Retina (tissue), 1 donor: Measurements from ENCODE around the gene IFT81.
"Not testable (repeated sequence)": the region's sequence is repeated elsewhere in the genome, so short reads cannot be mapped to it uniquely, and the experiment has no call there.

Source experiments
- DNase-seq: peaks from one replicate; pipeline ENCODE4 v3.0.0-alpha.2; 2016

The IFT81 gene

DNA sequence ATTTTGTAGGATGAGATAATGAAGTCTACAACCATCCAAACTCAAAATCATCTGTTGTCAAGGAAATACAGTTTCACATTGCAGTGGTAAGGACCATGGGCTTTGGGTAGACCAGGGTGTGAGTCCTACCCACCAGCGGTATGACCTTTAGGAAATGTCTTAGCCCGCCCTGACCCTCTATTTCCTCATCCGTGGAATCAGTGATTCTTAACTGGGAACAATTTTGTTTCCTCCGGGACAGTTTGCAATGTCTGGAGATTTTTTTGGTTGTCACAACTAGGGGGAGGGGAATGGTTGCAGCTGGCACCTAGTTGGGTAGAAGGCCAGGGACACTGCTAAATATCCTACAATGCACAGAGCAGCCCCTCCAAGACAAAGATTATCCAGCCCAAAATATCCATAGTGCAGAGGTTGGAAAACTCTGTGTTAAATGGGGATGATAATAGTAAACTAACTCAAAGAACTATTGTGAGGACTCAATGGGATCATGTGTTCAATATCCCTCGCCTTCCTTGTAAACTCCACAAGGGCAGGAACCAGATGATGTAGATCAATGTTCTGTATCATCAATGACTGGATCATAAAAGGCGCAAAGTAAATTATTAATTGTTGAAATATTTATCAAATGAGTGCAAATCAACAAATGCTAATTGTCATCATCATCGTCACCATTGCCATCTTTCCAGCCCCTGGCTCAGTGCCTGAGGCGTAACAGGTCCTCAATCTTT, 15.7 kb upstream of the IFT81 start:
- no peak for DNase-seq

DNA sequence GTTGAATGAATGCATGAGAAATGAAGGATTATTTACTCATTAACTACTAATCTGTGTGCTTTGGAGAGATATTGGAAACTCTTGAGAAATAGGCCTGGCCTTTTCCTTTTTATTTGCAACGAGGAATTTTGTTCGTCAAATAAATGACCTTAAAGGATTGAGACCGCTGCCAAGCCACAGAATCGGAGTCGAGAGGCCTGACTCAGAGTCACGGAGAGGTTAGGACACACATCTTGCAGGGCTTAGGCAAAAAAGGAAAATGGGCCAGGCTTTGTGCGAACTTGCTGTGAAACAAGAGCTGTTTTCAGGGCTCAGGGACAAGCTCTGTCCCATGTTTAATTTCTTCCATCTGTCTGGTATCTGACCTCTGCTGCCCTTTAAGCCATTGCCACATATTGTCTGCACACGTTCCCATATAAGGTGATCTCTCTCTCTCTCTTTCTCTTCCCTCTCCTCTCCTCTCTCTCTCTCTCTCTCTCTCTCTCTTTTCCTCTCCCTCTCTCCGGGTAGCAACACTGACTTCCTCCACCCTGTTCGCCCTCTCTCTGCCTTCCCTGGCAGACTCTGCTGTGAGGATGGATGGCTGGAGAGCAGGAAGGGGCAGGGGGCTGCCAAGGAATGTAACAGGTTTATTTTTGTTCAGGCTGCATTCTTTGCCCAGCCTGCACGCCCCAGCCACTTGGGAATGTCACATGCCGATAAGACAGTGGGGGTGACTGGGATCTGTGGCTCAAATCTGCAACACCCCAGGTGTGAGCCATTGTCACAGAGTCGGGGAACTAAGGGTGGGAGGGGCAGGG, 14.9 kb upstream of the IFT81 start:
- DNase-seq = no peak

DNA sequence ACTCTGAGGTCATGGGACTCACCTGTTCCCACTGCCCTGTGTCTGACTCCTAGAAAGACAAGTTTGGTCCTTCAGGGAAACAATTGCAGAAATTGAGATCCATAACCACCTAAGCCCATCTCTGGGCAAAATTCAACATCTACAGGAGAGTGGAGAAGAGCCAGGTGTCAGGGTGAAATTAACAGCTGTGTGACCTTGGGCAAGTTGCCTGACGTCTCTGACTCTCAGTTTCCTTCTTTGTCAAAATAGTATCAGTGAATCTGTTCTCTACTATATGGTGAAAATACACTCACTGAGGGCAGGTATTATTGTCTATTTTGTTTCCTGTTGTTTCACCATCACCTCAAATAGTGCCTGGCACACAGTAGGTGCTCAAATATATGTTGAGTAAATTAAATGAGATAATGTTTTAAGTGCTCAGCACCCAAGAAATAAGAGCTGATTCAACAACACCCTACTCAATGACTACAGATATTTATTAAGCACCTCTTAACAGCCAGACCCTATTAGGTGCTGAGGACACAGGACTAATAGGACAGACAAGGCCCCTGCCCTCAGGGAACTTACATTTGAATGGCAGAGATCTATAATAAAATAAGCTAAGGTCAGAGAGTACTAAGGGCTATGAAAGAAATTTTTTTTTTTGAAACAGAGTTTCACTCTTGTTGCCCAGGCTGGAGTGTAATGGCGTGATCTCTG, 14.2 kb upstream of the IFT81 start:
- DNase-seq = no peak

DNA sequence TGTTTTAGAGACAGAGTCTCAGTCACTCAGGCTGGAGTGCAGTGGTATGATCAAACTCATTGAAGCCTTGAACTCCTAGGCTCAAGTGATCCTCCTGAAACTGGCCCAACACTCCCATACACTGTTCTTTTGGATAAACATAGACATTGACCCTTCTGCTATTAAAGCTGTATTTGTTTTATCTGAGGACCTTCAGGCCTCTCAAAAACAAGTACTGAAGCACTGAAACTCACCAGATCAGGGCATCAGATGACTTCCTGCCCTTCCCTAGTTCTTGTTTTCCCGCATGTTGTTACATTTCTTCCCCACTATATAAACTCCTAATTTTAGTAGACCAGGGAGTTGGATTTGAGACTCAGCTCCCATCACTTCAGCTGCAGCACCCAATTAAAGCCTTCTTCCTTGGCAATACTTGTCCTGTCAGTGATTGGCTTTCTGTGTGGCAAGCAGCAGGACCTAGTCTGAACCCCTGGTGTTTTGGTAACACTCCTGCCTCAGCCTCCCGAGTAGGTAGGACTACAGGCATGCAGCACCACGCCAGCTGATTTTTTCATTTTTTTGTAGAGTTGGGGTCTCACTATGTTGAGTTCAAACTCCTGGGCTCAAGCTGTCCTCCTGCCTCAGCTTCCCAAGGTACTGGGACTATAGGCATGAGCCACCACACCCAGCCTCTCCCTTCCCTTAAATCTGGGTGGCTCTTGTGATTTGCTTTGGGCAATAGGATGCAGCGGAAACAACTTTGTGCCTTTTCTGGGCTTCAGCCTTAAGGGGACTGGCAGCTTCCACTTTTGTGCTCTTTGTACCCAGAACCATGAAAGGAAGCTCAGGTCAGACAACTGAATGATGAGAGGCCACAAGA, 12.5 kb upstream of the IFT81 start:
- no peak for DNase-seq

DNA sequence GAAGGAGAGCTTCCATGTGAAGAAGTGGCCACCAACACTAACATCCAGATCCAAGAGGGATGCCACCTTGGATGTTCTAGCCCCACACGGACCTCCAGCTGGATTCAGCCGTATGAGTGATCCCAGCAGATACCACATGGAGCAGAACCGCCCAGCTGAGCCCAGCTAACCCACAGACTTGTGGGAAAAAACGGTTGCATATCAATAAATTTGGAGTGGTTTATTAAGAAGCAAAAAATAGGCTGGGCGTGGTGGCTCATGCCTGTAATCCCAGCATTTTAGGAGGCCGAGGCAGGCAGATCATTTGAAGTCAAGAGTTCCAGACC, 11.9 kb upstream of the IFT81 start:
- no peak for DNase-seq

DNA sequence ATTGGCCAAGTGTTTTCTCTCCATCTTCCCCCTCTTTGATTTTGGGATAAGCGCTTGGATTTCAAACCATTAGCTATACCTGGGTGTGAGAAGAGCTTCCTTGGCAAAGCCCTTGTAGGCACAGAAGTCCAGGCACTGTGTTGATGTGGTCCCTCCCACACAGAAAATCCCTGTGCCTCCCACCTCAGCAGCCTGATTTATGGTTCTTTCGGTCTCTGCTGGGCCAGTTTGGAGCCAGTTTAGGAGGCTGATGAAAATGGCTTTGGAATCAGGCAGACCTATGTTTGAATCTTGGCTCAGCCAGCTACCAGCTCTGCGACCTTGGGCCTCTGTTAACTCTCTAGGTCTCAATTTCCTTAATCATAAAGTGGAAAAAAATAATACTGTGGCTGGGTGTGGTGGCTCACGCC, 9.6 kb upstream of the IFT81 start:
- no peak for DNase-seq

DNA sequence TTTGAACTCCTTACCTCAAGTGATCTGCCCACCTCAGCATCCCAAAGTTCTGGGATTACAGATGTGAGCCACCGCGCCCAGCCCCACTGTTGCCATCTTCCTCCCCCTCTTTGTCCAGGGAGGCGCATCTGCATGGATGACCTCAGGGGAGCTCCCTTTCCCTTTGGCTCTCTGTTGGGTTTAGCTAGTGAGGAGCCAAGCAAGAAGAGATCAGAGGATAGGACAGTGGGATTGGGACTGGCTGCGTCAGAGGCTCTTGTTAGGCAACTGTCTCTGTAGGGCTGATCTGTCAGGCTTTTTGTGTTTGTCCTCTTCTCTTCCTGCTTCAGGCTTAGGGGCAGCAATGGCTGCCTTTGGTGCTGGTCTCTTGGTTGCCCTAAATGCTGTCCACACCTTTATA, 8.5 kb upstream of the IFT81 start:
- no peak for DNase-seq

DNA sequence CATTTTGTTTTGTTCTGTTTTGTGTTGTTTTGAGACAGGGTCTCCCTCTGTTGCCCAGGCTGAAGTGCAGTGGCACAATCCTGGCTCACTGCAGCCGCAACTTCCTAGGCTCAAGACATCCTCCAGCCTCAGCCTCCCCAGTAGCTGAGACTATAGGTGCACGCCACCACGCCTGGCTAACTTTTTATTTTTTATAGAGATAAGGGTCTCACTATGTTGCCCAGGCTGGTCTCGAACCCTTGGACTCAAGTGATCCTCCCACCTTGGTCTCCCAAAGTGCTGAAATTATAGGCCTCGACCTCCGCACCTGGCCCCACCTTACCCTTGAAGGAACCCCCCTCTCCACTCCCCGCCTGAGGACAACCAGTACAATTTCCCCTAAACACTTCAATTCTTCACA, 7.5 kb upstream of the IFT81 start:
- no peak for DNase-seq

DNA sequence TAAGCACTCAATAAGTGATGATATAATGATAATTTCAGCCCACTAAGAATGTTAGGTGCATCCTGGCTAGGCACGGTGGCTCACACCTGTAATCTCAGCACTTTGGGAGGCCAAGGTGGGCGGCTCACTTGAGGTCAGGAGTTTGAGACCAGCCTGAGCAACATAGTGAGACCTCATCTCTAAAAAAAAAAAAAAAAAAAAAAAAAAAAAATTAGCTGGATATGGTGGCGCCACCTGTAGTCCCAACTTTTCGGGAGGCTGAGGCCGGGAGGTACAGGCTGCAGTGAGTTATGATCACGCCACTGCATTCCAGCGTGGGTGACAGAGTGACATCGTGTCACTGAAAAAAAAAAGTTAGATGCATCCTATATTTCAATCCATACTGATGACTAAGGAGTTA, 6.9 kb upstream of the IFT81 start:
- not testable (repeated sequence) for DNase-seq

DNA sequence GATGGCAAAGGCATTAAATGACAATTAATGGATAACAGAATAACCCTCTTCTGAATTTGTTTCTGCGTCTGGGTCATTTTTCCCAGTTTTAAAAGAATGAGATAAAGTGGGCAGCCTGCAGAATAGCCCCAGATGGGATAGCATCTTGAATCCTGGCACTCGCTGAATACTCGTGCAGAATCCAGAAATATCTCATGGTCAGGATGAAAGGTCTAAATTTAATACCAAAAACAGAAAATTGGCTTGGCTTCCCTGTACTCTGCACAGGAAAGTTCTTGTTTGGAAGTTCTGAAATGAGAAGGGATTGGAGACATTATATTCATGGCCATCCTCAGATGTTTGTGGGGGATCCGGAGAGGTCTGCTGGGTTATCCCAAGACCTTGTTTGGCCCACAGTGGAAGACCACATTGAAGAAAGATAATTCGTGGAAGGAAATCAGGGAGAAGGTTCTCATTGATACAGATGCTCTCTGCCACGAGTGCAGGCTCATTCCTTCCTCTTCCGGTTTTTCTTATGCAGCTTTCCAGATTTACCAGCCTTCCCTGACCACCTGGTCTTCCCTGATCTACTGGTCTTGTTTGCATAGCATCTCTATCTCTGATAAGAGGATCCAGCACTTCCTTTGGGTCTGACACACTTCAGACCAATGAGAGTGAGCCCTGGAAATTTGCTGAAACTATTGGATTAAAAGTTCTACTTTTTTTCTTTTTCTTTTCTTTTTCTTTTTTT, 6.0 kb upstream of the IFT81 start:
- DNase-seq = no peak

DNA sequence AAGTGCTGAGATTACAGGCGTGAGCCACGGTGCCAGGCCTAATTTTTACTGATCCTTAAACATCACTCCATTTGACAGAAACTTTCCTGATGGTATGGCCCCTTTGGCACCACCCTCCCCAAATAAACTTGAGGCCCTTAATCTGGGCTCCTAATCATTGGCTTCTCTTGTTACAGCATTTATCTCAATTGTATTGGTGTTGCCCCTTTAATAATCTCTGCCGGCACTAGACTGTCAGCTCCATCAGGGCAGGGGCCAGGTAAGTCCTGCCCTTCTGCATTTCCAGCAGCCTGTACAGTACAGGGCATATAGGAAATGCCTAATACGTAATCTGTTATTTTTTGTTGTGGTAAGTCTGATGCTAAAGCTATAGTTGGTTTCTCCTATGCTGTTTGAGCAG, 1.2 kb upstream of the IFT81 start:
- DNase-seq = no peak

DNA sequence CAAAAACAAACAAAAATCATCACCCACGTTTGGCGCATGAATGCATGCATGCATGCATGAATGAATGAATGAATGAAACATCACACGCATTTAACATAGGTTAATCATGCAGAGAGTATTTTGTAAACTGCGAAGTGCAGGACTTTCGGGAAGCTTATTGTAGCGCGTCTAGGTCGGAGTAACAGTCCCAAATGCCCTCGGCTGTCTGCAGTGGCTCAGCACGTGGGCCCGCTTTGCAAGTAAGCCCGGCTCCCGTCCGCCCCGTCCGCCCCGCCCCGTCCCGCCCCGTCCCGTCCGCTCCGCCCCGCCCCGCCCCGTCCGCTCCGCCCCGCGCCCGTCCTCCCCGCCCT, 263 bp upstream of the IFT81 start:
- DNase-seq = no peak

DNA sequence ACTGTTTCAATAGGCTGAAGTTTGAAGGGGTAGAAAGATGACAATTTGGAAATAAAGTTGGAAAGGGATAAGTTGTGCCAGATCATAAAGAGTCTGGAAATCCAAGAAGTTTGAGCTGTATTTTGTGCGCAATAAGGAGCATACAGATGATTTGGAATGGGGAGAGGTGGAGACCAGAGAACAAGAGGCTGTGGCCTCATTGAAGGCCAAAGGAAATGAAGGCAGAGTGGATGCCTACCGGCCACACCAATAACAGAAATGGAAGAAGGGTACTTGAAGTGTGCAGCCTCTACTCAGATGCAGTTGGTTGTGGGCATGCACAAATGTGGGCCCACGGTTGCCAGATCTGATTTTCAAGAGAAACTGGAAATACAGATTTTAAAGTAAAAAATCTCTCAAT, 2.4 kb downstream of the IFT81 start:
- no peak for DNase-seq

DNA sequence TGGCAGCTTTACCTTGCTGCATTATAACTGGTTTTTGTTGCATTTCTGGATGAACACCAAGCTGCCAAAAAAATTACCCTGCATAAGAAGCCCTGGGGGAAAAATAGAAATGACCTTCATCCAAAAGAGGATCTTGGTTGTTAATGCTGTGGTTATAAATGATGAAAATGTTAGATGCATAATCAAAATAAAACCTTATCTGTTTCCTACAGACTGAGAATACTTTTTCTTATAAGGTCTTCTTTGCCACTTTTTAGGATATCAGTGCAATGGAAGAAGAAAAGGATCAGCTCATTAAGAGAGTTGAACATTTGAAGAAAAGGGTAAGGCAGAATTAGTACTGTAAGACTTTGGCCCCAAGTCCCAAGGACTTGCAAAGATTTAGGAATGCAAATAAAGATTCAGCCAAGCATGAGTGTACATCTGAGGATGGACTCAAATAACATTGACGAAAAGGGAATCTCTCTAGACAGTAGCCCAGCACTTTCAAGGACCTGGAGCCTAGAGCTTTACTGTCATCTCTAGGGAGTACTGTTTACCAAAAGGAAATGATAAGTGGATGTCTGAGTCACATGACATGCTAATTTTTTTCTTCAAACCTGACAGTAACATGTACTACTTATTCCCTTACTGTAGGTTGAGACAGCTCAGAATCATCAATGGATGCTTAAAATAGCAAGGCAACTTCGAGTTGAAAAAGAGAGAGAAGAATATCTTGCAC, 10.7 kb downstream of the IFT81 start:
- no peak for DNase-seq

DNA sequence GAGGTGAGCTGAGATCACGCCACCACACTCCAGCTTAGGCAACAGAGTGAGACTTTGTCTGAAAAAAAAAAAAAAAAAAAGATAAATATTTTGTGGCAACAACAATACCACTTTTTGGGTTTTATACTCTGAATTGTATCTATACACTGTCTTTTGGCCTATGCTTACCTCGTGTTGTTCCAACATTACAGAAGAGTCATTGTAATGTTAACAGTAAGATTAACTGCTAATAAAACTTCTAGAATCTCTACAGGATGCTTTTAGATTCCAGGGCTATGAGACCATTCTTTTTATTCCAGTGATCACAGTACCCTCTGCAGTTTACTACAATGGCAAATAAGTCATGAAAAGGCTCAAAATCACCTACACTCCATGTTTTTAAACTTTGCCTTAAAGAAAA, 11.6 kb downstream of the IFT81 start:
- no peak for DNase-seq

DNA sequence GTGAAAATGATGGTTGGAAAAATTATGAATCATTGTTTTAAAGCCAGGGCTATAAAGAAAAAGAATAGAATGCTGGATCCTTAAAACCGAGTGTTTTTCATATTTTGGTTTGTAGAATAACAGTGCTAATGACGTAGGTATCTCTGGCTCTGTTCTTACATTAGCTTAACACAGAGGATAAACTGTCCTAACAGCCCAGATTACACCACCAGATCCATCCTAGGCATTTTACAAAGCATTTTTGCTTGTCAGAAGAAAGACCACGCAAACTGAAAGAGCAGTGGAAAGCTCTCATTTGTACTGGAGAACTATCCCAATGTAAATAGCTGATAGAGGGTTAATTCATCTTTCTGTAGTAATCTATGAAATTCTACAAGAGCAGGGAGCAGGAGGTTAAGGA, 13.6 kb downstream of the IFT81 start:
- no peak for DNase-seq

DNA sequence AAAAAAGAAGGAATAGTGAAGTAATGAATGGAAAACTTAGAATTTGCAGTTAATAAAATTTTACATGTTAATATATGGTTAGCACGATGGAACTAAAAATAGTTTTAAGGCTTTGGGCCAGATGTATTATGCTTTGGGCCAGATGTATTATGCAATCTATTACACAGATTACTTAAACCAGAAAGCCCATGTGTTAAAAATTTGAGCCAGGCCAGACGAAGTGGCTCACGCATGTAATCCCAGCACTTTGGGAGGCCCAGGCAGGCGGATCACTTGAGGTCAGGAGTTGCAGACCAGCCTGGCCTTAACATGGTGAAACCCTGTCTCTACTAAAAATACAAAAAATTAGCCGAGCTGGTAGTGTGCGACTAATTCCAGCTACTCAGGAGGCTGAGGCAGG, 17.2 kb downstream of the IFT81 start:
- no peak for DNase-seq

DNA sequence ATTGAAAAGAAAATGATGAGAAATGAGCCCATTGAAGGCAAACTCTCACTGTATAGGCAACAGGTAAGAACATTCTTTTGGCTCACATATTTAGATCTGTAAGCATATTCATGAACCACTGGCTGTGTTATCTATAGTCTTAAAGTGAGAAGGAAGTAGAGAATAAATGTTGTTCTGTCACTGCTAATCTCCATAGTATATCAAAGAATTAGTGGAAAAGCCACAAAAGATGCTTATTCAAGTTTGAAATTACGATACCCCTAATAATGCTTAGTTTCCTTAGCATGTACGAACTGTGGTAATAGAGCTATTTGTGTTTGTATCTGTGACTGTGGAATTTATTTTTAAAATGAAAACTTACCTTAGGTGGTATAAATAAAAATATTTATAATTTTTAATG, 22.8 kb downstream of the IFT81 start:
- DNase-seq = no peak

DNA sequence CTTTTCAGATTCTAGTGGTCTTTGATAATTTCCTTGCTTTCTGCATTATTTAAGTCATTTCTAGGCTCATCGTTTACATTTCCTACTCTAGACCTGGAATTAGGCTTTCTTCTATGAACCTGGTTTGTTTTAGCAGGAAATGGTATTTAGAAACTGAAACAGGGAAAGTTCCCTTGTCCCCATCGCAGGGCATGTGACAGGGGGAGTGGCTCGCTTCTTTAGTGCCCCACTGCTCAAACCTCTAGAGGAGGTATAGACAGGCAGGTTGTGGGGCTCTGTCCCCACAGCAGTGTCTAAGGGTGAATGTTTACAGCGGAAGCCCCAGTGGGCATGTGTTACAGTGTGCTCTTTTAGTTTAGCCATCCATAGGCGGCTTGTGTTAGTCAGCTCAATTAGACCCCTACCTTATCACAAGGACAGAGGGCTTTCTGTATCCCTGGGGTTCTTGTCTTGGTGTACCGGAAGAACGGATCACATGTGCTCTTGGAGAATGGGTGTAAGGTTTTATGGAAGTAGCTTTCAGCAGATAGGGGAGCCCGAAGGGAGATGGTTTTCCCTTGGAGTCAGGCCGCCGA, 25.0 kb downstream of the IFT81 start:
- no peak for DNase-seq

DNA sequence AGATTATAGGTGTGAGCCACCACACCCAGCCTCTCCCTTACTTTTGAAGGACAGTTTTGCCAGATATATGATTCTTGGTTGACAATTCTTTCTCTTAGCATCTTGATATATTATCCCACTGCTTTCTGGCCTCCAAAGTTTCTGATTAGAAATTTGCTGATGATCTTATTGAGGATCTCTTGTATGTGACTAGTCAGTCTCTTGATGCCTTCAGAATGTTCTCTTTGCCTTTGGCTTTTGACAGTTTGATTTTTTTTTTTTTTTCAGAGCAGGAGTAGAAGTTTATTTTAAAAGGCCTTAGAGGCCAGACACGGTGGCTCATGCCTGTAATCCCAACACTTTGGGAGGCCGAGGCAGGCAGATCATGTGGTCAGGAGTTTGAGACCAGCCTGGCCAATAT, 32.6 kb downstream of the IFT81 start:
- no peak for DNase-seq

DNA sequence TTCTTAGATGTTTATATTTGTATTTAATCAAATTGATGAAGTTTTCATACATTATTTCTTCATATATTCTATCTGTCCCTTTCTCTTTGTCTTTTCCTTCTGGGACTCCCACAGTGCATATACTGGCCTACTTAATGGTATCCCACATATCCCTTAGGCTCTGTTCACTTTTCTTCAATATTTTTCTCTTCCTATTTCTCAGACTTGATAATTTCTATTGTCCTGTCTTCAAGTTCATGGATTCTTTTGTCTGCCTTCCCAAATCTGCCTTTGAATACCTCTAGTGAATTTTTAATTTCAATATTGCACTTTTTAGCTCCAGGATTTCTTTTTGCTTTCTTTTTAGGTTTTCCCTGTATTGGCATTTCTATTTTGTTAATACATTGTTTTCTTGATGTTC, 33.4 kb downstream of the IFT81 start:
- DNase-seq = no peak
